ENCODE data around the gene ADAMTS2. TPM values are rescaled to one million over a fixed set of nuclear protein-coding genes. Genes with fewer than 3 reads are reported as not detected.

ADAMTS2 gene
- total RNA-seq, 1 experiment from 2014 or later = 0.02 TPM

DNA sequence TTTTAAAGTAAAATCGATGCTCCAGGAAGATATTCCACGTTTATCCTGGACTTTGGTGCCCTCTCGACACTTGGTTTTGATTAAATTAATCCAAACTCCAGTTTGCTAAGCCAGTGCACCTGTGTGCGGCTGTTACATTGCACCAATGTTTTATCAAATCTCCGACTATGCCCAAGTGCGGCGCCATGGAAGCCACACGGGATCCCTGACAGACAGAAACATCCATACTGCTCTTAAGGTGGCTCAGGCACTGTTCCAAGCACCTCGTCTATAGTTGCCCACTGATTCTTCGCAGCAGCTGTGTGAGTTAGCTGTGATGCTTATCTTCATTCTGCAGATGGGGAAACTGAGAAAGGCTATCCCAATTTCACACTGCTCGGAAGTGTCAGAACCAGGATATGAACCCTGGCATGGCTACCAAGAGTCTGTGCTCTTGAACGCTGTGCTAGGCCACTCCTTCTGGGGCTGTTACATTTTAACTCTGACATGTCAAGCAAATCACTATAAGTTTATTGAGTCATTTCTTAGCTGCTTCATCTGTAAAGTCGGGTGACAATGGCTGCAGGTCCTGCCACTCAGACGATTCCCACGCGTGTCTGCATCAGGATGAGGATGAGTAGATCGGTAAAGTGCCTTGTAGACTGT is 113.0 kb downstream of the ADAMTS2 start:
- no peak for DNase-seq (ENCODE audit: low read depth)

DNA sequence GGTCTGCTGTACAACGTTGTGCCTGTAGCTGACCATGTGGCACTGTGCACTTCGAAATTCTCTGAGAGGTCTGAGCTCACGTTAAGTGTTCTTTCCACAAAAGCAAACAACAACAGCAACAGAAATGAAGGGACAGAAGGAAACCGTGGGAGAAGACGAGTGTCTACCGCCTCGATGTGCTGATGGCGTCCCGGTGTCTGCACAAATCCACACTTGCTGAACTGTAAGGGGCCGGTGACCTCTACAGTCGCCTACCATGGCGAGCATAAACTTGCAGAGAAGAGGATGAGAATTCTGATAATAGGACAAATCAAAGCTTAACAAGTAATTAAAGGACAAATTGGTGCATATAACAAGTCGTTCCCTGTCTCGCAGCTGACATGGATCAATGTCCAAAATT is 114.0 kb downstream of the ADAMTS2 start:
- DNase-seq (ENCODE audit: low read depth) = no peak

DNA sequence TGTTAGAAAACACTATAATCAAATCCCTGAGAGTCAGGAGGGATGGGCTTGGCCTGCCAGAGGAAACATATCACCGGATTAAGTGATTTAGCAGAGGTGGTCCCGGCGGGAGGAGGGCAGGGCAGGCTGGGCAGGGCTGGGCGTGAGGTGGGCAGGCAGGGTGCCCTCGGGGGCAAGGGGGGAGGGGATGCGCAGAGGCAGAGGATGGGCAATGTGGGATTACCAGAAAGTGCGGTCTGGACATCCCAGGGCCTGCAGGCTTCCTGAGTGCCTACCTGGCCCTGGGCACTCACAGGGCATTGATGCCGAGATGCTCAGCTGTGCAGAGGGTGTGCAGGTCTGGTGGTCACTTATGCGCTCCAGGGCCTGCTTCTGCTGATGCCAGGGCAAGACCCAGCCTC is 115.2 kb downstream of the ADAMTS2 start:
- DNase-seq (ENCODE audit: low read depth) = no peak

DNA sequence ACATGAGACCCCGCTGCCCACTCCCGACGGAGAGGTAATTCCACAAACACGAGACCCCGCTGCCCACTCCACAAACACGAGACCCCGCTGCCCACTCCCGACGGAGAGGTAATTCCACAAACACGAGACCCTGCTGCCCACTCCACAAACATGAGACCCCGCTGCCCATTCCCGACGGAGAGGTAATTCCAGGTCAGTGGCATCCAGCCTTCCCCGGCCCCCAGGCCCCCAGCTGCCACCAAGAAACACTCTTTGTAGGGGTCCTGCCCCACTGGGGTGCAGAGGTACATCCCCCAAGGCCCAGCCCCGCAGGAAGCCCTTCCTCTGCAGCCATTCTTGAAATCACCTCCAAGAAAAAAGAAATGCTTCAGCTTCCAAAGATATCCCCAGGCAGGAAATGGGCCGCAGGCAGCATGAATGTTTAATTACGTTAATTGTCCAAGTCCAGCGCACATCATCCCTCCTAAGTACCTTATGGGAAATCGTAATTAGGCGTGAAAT is 115.9 kb downstream of the ADAMTS2 start:
- DNase-seq (ENCODE audit: low read depth) = no peak

DNA sequence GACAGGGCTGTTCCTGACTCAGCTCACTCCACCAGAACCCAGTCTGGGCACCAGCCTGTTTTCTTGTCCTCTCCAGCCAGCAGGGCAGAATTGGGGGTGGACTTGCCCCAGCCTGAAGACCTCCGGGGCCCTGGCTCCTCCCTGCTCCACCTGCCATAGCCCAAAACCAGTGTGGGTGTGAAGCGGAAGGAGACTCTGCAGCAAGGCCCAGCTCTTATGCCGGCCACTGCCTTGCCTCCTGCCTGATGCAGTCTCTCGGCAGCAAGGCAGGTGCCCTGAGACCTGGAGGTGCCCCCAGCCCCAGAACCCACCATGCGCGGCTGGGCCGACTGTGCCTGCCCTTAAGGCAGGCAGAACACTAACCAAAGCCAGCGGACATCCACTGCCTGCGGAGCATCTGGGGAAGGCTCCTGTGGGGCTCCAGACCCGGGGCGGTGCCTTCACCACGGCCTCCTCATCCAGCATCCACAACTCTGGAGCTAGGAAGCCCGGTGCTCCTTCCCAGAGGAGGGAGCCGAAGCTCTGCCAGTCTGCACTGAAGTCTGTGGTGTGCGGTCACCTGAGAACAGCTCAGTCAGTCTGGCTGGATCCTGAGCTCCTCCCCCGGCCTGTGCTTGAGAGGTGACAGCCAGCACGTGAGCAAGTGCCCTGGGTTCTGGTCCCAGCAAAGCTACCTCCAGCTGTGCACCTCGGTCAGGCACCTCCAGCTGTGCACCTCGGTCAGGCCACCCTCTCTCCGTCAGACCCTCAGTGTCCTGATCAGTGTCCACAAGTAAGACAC is 116.7 kb downstream of the ADAMTS2 start:
- DNase-seq (ENCODE audit: low read depth) = peak; percentile 10

DNA sequence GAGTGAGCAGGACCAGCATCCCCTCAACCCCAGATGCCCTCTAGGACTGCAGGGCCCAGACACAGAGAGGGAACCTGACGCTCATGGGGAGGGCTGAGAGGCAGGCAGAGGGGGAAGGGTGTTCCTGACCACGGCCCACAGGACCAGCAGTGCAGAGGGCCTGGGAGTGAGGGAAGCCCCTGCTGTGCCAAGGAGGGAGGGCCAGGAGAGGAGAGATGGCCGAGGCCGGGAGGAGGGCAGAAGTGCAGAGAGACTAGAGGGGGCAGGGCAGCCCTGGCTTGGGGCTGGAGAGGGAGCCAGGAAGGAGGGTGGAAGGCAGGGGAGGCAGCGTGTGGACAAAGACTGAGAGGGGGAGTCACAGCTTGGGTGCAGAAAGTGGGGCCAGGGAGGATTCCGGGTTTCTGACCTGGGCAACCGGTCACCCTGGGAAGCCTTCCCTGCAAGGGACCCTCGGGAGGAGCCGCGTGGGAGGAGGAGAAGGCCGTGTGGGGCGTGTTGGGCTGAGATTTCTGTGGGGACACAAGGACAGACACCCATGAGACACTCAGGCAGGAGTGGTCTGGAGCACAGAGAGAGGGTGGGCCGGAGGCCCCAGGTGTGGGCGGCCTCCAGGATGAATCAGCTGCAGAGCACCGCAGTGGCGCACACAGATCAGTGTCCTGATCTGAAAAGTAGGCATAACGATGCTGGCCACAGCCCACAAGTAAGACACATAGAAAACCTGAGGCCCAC is 117.5 kb downstream of the ADAMTS2 start:
- no peak for DNase-seq (ENCODE audit: low read depth)

DNA sequence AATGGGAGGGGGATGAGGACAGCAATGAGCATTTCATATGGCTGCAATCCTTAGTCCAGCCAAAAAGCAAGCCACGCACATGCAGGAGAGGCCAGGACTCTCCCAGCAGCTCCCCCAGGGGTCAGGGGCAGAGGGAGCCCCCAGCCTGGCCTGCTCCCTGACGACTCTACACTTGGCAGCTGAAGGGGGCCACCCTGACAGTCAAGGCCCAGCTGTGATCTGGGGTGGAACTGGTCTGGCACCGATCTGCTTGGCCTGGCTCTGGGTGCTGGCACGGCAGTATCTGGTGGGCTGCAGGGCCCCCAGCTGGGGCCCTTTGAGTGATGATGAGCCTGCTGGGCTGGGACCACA is 118.1 kb downstream of the ADAMTS2 start:
- no peak for DNase-seq (ENCODE audit: low read depth)

DNA sequence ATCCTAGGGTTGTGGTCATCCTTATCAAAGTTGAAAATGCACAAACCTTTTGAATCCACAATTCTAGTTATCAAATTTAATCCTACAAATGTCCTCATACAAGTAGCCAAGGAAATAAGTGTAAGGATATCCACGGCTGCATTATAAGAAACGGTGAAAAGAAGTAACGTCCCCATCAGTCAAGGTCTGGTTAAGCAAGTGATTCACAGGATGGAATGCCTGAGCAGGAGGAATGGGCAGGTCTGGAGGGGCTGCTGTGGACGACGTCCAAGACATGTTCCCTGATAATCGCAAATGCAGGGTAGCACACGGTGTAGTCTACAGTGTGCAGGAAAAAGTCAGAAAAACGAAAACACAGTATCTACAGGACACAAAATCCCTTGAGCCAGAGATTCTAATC is 118.6 kb downstream of the ADAMTS2 start:
- DNase-seq (ENCODE audit: low read depth) = no peak

DNA sequence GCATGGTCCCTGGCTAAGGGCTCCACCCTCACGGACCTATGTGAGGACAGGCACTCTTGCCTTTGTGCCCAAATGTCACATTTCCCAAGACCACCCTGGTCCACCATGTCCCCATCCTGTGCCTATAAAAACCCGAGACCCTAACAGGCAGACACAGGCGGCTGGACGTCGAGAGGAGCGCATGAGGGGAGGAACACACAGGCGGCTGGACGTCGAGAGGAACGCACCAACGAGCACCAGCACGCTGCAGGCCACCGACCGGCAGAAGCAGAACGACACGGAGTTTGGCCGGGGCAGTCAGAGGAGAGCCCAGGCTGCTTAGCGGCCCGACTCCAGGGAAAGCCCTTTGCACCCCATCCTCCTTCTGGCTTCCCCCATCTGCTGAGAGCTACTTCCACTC is 119.9 kb downstream of the ADAMTS2 start:
- no peak for DNase-seq (ENCODE audit: low read depth)

DNA sequence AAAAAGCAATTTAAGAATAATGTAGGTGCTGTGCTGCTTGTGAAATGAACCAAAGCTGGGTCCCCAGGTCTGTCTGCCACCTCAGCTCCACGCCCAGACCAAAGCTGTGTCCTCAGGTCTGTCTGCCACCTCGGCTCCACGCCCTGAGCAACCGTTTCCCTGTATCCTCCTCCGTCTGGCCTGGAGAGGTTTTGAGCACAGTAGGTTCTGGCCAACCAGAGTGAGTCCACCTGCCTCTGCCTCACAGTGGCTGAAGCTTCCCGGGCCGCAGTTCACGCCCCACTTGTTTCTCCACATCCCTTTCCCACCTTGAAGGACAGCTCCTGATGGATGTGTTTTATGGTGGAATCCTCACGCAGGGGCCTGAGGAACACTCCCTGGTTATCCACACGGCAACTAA is 120.5 kb downstream of the ADAMTS2 start:
- DNase-seq (ENCODE audit: low read depth) = no peak

DNA sequence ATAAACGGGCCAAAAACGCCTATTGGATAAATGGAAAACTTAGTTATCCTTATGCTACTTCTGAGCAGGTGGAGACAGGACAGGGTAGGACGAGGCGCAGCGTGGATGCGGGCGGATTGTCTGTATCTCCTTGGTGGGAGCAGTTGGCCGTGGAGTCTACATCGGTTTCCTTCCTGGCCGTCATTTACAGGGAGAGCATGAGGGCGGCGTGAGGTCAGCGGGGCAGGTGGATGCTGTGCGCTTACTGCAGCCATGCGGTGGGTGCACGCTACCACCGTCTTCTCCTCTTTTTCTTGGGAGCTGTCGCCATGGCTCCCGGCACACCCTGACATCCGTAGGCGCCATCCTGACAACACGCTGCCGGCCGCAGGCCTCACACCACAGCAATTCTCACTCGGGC is 121.3 kb downstream of the ADAMTS2 start:
- no peak for DNase-seq (ENCODE audit: low read depth)

DNA sequence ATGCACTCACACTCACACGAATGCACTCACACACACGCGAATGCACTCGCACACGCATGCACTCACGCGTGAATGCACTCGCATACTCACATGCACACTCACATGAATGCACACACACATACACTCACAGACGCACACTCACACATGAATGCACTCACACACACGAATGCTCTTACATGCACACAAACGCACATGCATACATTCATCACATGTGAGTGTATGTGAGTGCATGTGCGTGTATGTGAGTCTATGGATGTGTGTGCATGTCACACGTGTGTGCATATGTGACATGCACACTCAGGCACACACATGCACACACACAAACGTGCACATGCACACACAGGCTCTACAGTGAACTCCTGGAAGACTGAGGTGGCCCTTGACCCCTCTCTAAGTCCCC is 121.7 kb downstream of the ADAMTS2 start:
- no peak for DNase-seq (ENCODE audit: low read depth)

DNA sequence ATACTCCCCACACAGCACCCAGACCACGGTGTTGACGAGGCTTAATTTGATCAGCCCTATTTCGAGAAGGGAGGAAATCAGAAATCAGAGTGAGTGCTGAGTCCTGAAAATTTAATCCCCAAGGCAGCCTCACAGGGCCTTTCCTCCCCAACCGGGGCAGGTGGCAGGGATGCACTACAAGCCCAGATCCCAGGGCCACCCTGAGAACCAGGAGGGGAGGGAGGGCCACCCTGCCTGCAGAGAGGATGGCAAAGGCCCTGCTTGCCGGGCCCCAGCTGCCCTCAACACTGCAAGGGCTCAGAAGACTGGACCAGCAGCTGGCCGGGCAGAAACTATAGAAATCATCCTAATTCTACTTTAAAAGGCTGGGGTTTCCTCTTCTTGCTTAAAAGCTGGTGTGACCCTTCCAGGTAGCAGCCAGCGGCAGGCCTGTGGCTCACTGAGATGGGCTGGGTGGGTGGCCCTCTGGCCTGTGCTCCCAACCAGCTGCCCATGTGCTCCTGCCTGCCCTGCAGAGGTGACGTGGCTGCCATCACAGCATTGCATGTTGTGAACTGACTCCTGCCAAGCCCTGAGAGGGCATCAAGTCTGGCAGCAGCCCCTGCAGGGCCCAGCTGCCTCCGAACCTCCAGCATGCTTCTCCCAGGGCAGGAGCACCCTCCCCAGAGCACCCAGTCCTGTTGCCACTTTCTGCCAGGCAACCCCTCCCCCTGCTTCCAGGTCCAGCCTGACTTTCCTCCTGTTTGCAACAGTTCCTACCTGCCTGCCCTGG is 122.8 kb downstream of the ADAMTS2 start:
- DNase-seq (ENCODE audit: low read depth) = no peak

DNA sequence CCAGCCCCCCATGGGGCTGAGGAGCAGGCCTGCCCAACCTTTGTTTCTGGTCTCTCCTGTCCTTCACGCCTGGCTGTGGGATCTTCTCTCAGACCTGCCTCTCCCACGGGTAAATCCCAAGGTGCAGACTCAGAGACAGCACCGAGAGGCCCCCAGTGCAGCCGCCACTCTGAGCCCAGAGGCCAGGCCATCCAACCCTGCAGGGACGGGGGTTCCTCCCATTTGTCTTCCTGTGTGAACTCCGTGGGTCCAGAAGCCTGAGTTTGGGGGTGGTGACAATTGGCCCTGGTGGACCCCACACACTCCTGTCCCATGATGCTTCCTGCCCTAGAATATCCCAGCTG is 123.4 kb downstream of the ADAMTS2 start:
- DNase-seq (ENCODE audit: low read depth) = no peak

DNA sequence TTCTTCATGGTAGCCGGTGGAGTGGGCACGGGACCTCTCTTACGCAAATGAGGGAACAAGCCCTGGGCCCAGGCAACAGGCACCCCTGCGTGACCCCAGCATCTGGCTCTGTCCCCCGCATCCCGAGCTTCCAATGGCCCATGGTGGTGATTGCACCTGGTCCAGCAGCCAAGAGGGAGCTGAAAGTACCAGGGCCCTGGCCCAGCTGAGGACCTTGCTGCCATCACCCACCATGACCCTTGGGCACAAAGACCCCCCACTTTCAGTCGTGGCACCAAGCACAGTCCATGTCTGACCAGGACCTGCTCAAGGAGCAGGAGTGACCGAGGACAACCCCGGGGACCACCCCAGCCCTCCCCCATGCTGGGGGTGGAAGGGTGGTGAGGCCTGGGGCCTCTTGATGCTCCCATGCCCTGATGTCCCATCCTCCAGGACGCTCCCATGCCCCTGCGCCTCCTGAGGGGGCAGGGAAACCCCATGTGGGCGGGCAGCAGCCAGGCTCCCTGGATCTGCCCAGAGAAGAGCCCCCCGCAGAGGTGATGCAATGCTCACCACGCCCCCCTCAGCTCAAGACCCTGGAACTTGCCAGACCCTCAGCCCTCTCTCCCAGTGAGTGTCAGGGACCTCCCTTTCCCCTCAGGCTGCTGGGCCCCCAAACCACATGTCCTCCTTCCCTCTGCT is 123.9 kb downstream of the ADAMTS2 start:
- no peak for DNase-seq (ENCODE audit: low read depth)

DNA sequence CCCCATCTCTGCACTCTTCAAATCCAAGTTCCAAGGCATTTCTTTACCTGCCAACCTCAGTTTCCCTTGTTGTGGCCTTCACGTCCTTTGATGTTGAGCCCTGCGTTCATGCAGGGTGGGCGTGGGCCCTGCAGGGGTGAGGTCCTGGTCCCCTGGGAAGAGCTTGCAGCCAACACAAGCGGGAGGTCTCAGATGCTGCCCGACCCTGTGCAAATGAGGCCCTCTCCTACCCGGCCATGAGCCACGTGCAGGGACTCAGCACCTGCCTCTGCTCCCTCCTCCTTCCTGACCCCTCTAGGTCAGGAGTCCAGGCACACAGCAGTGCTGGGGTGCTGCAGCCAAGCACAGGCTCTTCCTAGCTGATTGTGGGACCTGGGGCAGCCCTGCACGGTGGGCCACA is 124.5 kb downstream of the ADAMTS2 start:
- no peak for DNase-seq (ENCODE audit: low read depth)

DNA sequence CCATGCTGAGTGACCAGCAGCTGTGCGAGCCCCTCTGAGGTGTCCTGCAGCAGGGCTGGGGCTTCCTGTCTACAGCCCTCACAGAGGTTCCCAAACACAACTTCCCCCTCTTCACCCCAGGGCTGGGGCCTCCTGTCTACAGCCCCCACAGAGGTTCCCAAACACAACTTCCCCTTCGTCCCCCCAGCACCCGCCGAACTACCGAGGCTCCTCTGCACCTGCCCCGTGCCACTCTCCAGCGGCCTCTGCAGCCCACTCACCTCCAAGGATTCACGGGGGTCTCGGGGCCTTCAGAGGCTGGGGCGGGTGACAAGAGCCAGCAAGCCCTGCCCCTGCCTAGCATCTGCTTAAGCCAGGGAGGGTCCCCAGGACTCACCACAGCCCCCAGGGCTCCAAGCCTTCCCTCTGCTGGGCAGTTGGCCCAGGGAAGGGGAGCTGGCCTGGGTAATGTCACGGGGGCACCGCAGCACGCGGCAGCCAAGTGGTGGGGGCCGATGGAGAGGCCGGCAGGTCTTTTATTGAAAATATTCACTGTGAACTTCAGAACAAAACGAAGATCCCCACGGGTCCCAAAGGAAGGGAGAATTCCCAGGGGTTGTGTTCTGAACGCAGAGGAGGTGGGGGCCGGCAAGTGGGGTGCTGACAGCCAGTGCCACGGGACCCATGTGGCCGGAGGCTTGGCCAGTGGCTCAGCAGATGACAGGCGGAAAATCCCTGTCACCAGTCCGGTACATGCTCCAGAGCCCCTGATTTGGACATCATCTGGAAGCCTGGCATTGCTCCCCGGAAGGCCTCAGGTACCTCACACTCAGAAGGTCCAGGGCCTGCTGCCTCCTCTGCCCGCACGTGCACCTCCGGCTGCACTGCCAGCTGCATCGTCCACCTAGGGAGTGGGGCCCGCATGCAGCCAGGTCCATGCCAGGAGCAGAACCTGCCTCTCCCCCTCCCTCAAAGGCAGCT is 125.3 kb downstream of the ADAMTS2 start:
- DNase-seq (ENCODE audit: low read depth) = no peak

DNA sequence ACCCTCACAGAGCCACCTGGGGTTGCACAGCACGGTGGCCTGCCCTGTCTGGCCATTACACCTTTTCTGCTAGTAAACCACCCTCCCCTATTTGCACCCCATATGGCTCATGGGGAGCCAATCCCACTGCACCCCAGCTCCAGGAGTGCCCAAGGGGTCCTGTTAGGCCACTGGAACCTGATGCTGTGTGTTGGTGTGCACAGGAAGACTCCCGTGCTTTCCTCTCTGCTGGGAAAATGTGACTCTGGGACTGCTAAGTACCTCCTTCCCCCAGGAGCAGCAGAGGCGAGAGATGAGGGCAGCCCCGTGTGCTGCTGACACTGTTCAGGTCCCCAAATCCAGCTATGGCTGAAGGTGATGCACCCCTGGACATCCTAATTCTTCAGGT is 126.3 kb downstream of the ADAMTS2 start:
- DNase-seq (ENCODE audit: low read depth) = no peak

DNA sequence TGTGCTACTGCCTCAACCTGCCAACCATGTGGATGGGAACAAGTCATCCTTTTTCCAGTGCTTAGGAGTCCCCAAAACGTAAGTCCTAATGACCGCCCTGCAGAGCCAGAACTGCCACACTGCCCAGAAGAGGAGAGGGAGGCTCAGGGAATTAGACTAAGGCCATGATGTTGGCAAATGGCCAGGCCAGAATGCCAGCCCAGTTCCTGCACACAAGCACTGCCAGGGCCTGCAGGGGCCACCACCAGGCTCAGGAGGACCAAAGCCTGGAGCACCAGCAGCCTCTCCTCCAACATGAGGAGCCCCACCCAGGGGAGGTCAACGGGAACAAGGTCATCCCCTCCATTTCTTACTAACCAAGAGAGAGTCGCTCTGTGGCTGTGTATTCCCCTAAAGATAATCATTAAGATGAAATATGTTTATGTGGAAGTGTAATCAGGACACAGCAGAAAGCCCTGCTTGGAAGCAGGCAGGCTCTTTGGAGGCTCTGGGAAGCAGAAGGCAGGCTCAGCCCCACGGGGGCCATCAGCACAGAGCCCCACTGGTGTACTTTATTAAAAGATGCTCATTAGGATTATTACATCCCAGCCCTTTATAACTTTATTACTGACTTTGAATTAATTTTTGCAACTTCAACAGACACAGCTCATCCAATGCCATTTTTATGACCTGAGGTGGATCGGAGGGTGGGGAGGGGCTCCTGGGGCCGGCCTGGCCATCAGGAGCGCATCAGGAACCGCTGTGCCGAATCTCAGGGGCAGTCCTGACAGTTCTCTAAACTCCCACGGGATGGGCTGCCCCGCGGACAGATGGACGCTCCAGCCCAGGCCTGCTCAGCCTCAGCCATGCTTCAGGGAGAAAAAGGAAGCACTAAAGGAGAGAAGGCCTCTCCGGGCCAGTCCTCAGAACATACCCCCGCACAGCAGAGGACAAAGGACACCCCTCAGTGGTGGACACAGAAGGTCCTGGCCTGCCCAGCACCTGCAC is 127.0 kb downstream of the ADAMTS2 start:
- no peak for DNase-seq (ENCODE audit: low read depth)

Measured in M059J (cell line).